ENCODE measurements around the gene NEUROD6.

NEUROD6 gene

DNA sequence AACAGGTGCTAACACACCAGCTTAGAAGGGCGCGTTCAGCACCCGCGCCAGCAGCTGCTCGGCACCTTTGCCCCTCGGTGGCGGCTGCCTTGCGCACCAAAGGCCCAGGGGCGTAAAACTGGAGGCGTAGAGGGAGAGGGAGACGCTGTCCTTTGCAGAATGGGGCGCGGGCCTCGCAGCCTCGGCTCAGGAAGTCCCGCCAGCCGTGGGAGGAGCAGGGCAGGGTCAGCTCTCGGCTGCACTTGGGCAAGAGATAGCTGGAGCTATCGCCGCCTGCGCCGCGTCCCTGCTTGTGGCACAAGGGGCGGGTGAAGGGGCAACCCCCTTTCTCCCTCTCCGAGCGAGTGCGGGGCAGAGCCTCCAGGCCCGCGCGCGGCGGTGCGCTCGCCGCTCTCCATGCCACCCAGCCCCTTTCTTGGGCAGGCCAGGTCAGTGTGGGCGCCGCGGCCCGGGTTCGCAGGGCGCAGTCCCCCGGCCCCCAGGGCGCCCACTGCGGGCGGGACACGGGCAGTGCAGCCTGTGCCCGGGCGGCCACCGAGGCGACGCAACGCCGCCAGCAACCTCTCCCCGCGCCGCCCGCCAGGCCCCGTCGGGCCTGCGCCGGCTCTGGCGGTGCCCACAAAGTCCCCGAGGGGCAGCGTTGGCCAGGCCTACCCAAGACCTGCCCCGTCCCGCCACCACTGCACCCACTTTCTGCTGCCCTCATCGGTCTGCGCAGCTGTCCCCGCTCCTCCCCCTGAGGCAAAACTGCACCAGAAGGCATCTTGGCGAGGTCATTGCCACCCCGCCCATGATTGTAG, 4.1 kb downstream of the NEUROD6 start:
- H3K36me3 ChIP-seq = no peaks in the 10 kb centered on the region
- no peak overlapping the region for H3K9ac ChIP-seq
- TF ChIP-seq Cebpa-rat (IDR thresholded peaks at IDR 0.05) = no peak
- H3K4me2 ChIP-seq = no peak overlapping the region
- H4K20me1 ChIP-seq = no peaks in the 10 kb centered on the region
- peaks cover 10 to 17% (median 13%) of the 10 kb centered on the region in 11 experiments for H3K9me3 ChIP-seq (replicated peaks in 1 of 11)
- H3K27me3 ChIP-seq = no peaks in the 10 kb centered on the region
- no peaks in the 10 kb centered on the region for H3K4me1 ChIP-seq
- no peak overlapping the region for H3K4me3 ChIP-seq
- H3K27ac ChIP-seq = no peak overlapping the region

DNA sequence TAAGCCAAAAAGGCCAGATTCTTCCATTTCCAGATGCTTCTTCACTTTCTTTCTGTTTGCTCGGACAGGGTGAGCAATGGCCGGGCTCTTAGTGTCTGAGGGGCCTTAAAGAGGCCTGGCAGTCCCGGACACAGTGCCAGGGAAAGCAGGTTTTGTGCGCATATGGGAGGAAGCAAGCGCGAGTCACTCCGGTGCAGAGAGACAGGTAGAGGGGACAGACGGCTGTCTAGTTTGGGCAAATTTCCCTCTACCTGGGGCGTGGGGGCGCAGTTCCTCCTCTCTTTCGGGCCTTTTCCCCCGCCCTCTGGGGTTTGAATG, 4.7 kb downstream of the NEUROD6 start:
- Histone ChIP-seq H3K4me3 (no peak overlapping the region), H3K27me3 (no peaks in the 10 kb centered on the region), H3K36me3 (no peaks in the 10 kb centered on the region), H3K27ac (no peak overlapping the region), H3K4me1 (no peaks in the 10 kb centered on the region), H3K4me2 (no peak overlapping the region), H3K9ac (no peak overlapping the region), H4K20me1 (no peaks in the 10 kb centered on the region), H3K9me3 (replicated peaks in 1 of 11) (peaks cover 10 to 17% (median 13%) of the 10 kb centered on the region in 11 experiments)
- no peak for TF ChIP-seq Cebpa-rat (IDR thresholded peaks at IDR 0.05)

DNA sequence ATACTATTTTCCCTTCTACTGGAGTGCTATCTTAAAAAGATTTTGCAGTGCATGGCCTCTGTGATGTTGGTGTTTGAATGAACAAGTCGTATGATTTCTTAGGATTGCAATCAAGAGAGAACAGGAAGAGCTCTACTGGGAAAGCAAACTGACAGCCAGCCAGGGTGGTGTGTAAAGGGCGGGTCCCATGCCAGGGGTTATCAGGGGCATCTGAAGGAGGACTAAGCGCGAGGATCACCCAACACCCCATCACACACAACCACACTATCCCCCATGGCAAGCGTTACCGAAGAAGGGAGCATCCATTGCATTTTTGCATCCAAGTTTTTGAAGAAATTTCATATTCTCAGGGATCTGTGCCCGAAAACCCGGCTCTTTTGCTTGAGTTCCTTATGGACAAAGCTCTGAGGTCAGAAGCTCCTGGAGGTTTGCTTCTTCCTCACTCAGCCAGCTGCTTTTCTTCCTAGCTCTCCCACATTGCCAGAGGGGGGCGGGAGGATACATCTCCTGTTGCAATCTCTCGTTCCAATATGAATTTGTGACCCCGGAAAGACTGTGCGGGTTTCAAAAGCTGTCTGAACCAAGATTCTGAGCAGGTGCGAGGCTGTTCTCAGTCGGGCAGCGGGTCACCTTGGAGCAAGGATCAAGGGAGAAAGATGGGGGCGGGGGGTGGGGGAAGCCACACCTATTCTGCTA, 5.2 kb downstream of the NEUROD6 start:
- TF ChIP-seq Cebpa-rat (IDR thresholded peaks at IDR 0.05) = no peak
- H3K36me3 ChIP-seq = no peaks in the 10 kb centered on the region
- H3K27ac ChIP-seq = no peak overlapping the region
- H4K20me1 ChIP-seq = no peaks in the 10 kb centered on the region
- H3K9me3 ChIP-seq (replicated peaks in 1 of 11) = peaks cover 10 to 17% (median 13%) of the 10 kb centered on the region in 11 experiments
- H3K27me3 ChIP-seq = no peaks in the 10 kb centered on the region
- H3K4me1 ChIP-seq = no peaks in the 10 kb centered on the region
- H3K4me3 ChIP-seq = no peak overlapping the region
- no peak overlapping the region for H3K4me2 ChIP-seq
- no peak overlapping the region for H3K9ac ChIP-seq

DNA sequence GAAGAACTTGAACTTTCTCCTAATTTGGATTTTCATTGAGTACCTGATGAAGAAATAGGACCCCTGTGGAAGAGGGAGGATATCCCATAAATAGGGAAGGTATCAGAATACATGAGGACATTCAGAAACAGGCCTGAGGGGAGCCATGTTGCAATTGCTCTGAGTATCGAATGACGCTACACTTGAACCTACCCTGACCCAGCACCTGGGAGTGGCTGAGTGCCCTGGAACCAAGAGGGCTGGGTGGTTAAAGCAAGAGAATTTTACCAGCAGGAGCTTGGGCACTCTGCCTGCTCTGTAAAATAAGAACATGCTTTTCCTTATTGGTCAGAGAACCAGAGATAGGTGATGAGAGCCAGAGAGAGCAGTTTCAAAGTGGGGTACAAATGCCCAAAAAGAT, 7.2 kb downstream of the NEUROD6 start:
- TF ChIP-seq Cebpa-rat (IDR thresholded peaks at IDR 0.05) = no peak
- no peaks in the 10 kb centered on the region for H3K27me3 ChIP-seq
- no peak overlapping the region for H3K4me2 ChIP-seq
- H3K27ac ChIP-seq = no peak overlapping the region
- no peaks in the 10 kb centered on the region for H3K36me3 ChIP-seq
- no peaks in the 10 kb centered on the region for H3K4me1 ChIP-seq
- peaks cover 10 to 17% (median 13%) of the 10 kb centered on the region in 11 experiments for H3K9me3 ChIP-seq (replicated peaks in 1 of 11)
- no peak overlapping the region for H3K4me3 ChIP-seq
- no peaks in the 10 kb centered on the region for H4K20me1 ChIP-seq
- H3K9ac ChIP-seq = no peak overlapping the region

DNA sequence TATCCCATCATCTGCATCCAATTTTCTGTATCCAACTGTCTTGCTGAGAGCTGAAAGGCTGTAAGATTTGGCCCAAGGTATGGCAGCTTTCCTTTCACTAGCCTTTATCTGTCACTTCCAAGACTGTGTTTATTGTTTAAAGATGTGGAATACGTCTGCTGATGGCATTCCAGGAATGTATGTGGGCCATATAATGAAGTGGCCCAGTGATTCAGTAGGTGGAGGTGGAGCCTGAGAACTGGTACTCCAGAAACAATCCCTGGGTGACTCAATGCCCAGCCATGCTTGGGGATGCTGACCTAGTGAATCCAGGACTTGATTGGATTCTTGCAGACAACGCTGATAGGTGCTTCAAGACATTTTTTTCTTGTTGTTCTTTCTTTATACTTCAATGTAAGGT, 13.5 kb downstream of the NEUROD6 start:
- Histone ChIP-seq H3K9me3 (replicated peaks in 1 of 11) (no peaks in the 10 kb centered on the region), H3K36me3 (no peaks in the 10 kb centered on the region), H3K27ac (no peak overlapping the region), H3K4me1 (no peaks in the 10 kb centered on the region), H3K4me2 (no peak overlapping the region), H3K27me3 (no peaks in the 10 kb centered on the region), H3K9ac (no peak overlapping the region), H4K20me1 (no peaks in the 10 kb centered on the region), H3K4me3 (no peak overlapping the region)
- no peak for TF ChIP-seq Cebpa-rat (IDR thresholded peaks at IDR 0.05)

DNA sequence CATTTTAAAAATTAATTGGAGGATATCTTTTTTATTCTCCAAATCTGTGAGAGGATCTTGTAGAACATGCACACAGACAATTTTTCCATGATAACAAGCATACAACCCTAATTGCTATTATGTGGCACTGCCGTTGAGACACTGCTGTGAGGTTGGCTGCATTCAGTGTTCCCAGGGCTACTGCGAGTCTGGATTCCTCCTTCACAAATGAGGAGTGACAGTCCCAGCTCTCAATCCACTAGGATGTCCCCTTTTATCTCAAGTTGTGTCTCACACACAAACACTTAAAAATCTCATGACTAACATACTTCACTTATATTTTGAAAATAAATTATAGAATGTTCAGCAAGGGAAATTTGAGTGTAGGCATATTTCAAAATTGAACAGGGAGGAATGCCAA, 14.1 kb downstream of the NEUROD6 start:
- Histone ChIP-seq H3K36me3 (no peaks in the 10 kb centered on the region), H3K4me3 (no peak overlapping the region), H3K27ac (no peak overlapping the region), H4K20me1 (no peaks in the 10 kb centered on the region), H3K4me1 (no peaks in the 10 kb centered on the region), H3K4me2 (no peak overlapping the region), H3K27me3 (no peaks in the 10 kb centered on the region), H3K9ac (no peak overlapping the region), H3K9me3 (replicated peaks in 1 of 11) (no peaks in the 10 kb centered on the region)
- TF ChIP-seq Cebpa-rat (IDR thresholded peaks at IDR 0.05) = no peak

DNA sequence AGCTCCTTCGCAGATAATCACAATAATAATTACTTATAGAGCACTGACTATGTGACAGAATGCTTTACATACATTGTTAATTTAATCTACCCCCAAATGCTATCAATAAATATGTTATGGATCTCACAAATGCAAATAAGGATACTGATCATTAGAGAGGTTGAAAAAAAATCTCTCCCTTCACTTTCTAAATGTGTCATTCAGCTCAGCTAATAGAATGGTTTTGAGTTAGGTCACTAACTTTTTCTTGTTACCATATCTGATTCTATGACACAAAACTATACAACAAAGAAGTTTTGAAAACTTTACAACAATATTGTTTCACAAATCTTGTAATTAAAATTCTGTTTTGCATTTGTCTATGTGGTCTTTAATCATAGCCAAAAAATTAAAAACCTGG, 17.4 kb downstream of the NEUROD6 start:
- H3K27me3 ChIP-seq = no peaks in the 10 kb centered on the region
- H3K9ac ChIP-seq = no peak overlapping the region
- no peaks in the 10 kb centered on the region for H3K36me3 ChIP-seq
- H3K4me3 ChIP-seq = no peak overlapping the region
- no peak overlapping the region for H3K27ac ChIP-seq
- no peak for TF ChIP-seq Cebpa-rat (IDR thresholded peaks at IDR 0.05)
- no peaks in the 10 kb centered on the region for H3K4me1 ChIP-seq
- H3K9me3 ChIP-seq (replicated peaks in 1 of 11) = no peaks in the 10 kb centered on the region
- no peak overlapping the region for H3K4me2 ChIP-seq
- H4K20me1 ChIP-seq = no peaks in the 10 kb centered on the region

DNA sequence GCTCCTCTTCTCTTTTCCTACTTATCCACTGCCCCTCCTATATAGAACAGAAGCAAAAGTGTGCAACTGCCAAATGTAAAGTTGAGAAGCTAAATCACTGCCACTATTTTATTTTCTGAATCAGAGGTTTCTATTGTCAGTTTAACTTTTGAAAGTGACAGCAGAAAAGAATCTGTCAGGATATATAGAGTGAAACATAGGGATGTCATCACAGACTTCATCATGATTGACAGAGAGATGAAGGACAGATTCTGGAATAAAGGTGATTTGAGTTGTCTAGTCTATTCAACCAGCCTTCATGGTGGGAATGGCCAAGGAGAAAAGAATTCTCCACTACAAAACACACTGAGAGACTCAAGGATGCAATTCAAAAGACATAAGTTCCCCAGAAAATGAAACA, 19.9 kb downstream of the NEUROD6 start:
- H3K9me3 ChIP-seq (replicated peaks in 1 of 11) = no peaks in the 10 kb centered on the region
- H4K20me1 ChIP-seq = no peaks in the 10 kb centered on the region
- TF ChIP-seq Cebpa-rat (IDR thresholded peaks at IDR 0.05) = no peak
- no peaks in the 10 kb centered on the region for H3K36me3 ChIP-seq
- H3K27ac ChIP-seq = no peak overlapping the region
- no peak overlapping the region for H3K4me2 ChIP-seq
- no peaks in the 10 kb centered on the region for H3K27me3 ChIP-seq
- no peak overlapping the region for H3K4me3 ChIP-seq
- H3K9ac ChIP-seq = no peak overlapping the region
- H3K4me1 ChIP-seq = no peaks in the 10 kb centered on the region

DNA sequence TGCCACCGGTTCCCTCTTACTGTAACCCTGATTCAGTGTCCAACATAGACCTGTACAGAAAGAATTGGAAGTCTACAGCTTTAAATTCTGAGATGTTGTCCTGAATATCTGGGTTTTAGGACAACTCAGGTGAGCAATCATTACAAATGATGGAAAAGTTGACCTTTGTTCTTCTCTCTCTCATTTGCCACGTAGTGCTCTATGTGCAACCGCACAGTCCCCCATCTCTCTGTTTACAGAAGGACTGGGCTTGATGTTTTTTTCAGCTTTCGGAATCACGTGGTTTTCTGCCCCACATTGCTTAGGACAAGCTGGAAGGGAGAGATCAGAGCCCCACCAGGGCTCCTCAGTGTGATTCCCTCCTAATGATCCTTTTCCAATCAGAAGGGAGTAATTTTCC, 22.2 kb downstream of the NEUROD6 start:
- no peaks in the 10 kb centered on the region for H4K20me1 ChIP-seq
- TF ChIP-seq Cebpa-rat (IDR thresholded peaks at IDR 0.05) = no peak
- H3K27me3 ChIP-seq = no peaks in the 10 kb centered on the region
- no peaks in the 10 kb centered on the region for H3K9me3 ChIP-seq (replicated peaks in 1 of 11)
- H3K27ac ChIP-seq = no peak overlapping the region
- no peak overlapping the region for H3K9ac ChIP-seq
- H3K4me1 ChIP-seq = no peaks in the 10 kb centered on the region
- H3K4me2 ChIP-seq = no peak overlapping the region
- H3K36me3 ChIP-seq = no peaks in the 10 kb centered on the region
- H3K4me3 ChIP-seq = no peak overlapping the region

DNA sequence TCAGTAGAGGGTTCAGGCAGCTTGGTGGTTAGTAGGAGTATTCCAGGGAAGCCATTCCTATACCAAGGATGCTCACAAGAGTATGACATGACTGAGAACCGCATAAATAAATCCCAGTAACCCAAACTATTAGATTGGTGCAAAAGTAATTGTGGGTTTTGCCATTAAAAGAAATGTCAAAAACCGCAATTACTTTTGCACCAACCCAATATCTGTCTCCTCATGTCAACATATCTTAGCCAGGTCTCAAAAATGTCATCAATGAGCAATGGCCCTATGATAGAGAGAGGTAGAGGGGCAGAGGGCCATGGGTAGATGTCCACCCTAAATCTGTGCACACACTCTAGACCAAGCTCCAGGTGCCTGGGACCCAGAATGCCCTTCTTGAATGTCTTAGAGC, 23.6 kb downstream of the NEUROD6 start:
- H3K27ac ChIP-seq = no peak overlapping the region
- no peak for TF ChIP-seq Cebpa-rat (IDR thresholded peaks at IDR 0.05)
- H3K9ac ChIP-seq = no peak overlapping the region
- no peaks in the 10 kb centered on the region for H3K27me3 ChIP-seq
- no peaks in the 10 kb centered on the region for H3K36me3 ChIP-seq
- no peak overlapping the region for H3K4me3 ChIP-seq
- H3K9me3 ChIP-seq (replicated peaks in 1 of 11) = no peaks in the 10 kb centered on the region
- H4K20me1 ChIP-seq = no peaks in the 10 kb centered on the region
- no peaks in the 10 kb centered on the region for H3K4me1 ChIP-seq
- H3K4me2 ChIP-seq = no peak overlapping the region
